HEK293 (cell line): ENCODE data around the gene MYCBPAP.

Source experiments
- CTCF ChIA-PET: fragments of 350-600 bp; formaldehyde crosslinking; extraction: SDS; loops from one replicate; lab custom pipeline; 2021; ENCODE audit warnings: antibody characterized with exemption; lab: Yijun Ruan, JAX
- POLR2A ChIA-PET: fragments of 300-600 bp; formaldehyde crosslinking; extraction: SDS; loops from one replicate; lab custom pipeline; 2020; ENCODE audit warnings: antibody characterized with exemption, inconsistent platforms; lab: Yijun Ruan, JAX
- H3K27ac ChIP-seq: fragments of 200-500 bp; sonication (Bioruptor generic); 2 replicates; pipeline ENCODE4 v1.5.1; 2014; ENCODE audit warnings: low read depth, low read length, control low read depth, inconsistent platforms; ENCODE audit errors: extremely low read depth
- H3K36me3 ChIP-seq, 2 experiments: fragments of 200-500 bp in 1 of 2; sonication (Bioruptor generic) in 1 of 2; 1 replicate in 1 of 2; 2 replicates in 1 of 2; pipeline ENCODE4 v1.5.1; 2014 to 2017; ENCODE audit warnings: inconsistent platforms in 2 of 2, low read length in 2 of 2; ENCODE audit not compliant: control insufficient read depth in 2 of 2, insufficient read depth in 1 of 2
- H3K4me1 ChIP-seq: fragments of 200-500 bp; sonication (Bioruptor generic); 2 replicates; pipeline ENCODE4 v1.5.1; 2014; ENCODE audit warnings: mild to moderate bottlenecking, low read length, inconsistent platforms; ENCODE audit not compliant: control insufficient read depth, insufficient read depth
- H3K4me3 ChIP-seq: 2 replicates; pipeline ENCODE4 v1.5.1; 2011; ENCODE audit warnings: low read depth, mild to moderate bottlenecking, control low read depth, low read length, moderate library complexity
- H3K9me3 ChIP-seq: fragments of 200-500 bp; sonication (Bioruptor generic); 2 replicates; pipeline ENCODE4 v1.5.1; 2014; ENCODE audit warnings: low read depth, low read length, inconsistent platforms; ENCODE audit not compliant: control insufficient read depth, insufficient read depth
- EGR2 ChIP-seq: fragments of 450-650 bp; formaldehyde crosslinking; IDR thresholded peaks from 2 replicates; pipeline ENCODE4 v1.5.1; 2016; ENCODE audit warnings: low read depth, missing biosample characterization, missing genetic modification characterization
- GLIS1 ChIP-seq: fragments of 450-650 bp; formaldehyde crosslinking; IDR thresholded peaks from 2 replicates; pipeline ENCODE4 v1.5.1; 2016; ENCODE audit warnings: missing biosample characterization, missing genetic modification characterization
- KLF1 ChIP-seq: fragments of 450-650 bp; formaldehyde crosslinking; IDR thresholded peaks from 2 replicates; pipeline ENCODE4 v1.5.1; 2016; ENCODE audit warnings: missing biosample characterization, missing genetic modification characterization
- ZBTB1 ChIP-seq: fragments of 450-650 bp; formaldehyde crosslinking; IDR thresholded peaks from 2 replicates; pipeline ENCODE4 v1.5.1; 2016; ENCODE audit warnings: missing biosample characterization, missing genetic modification characterization
- ZFHX2 ChIP-seq: fragments of 450-650 bp; formaldehyde crosslinking; conservative IDR thresholded peaks from 2 replicates; pipeline ENCODE4 v1.5.1; 2016; ENCODE audit warnings: missing biosample characterization, missing genetic modification characterization
- ZIC2 ChIP-seq: fragments of 450-650 bp; formaldehyde crosslinking; IDR thresholded peaks from 2 replicates; pipeline ENCODE4 v1.5.1; 2016; ENCODE audit warnings: missing biosample characterization, missing genetic modification characterization
- ZNF214 ChIP-seq: fragments of 450-650 bp; formaldehyde crosslinking; IDR thresholded peaks from 2 replicates; pipeline ENCODE4 v1.5.1; 2017; ENCODE audit warnings: missing biosample characterization, mild to moderate bottlenecking, missing genetic modification characterization, borderline replicate concordance
- ZNF701 ChIP-seq: fragments of 450-650 bp; formaldehyde crosslinking; IDR thresholded peaks from 2 replicates; pipeline ENCODE4 v1.5.1; 2016; ENCODE audit warnings: missing biosample characterization, missing genetic modification characterization
- TF ChIP-seq, protein P1 (sequence below): fragments of 450-650 bp; formaldehyde crosslinking; IDR thresholded peaks from 2 replicates; pipeline ENCODE4 v1.5.1; 2016; ENCODE audit warnings: missing biosample characterization, missing genetic modification characterization, borderline replicate concordance
- TF ChIP-seq, protein P2 (sequence below): fragments of 450-650 bp; formaldehyde crosslinking; IDR thresholded peaks from 2 replicates; pipeline ENCODE4 v1.5.0; 2017; ENCODE audit warnings: missing biosample characterization, missing genetic modification characterization, borderline replicate concordance
- TF ChIP-seq, protein P3 (sequence below): fragments of 450-650 bp; formaldehyde crosslinking; conservative IDR thresholded peaks from 2 replicates; pipeline ENCODE4 v1.5.1; 2016; ENCODE audit warnings: low read depth, missing biosample characterization, missing genetic modification characterization

MYCBPAP gene

DNA sequence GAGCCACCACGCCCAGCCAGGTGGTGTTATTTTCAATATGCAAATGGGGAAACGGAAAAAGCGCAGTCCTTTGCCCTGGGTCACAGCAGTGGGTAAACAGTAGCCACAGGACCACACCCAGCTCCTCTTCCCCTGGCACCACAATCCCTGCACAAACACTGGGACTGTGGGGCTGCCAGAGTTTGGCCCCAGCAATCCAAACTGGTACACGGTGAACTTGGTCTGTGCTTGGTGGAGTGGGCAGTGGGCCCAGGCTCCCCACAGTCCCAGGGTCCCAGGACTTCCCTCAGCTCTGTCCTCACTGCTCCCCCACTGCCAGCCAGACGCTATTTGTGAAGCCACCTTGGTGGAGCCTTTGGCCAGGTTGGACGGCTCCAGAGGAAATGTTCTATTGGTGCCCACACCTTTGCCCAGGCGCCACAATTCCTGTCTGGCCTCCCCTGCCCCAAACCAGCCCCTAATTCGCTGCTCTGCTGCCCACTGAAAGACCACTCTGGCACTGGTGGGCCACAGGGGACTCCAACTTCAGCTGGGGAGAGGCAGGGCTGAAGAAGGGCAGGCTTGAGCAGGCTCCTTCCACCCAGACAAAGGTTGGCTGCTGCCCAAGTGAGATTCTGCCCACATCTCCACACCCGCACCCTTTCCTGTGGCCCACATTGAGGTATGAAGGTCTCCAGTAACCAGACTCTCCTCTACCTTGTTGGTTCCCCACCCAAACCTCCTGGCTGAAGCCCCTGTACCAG, 41.7 kb upstream of the MYCBPAP start:
- Histone ChIP-seq H3K4me3 (no peak overlapping the region), H3K27ac (no peak overlapping the region)
- TF ChIP-seq KLF1 (tag by site-specific recombination) (peak; percentile 50; the same call in 1 of the 2 replicates), ZFHX2 (tag by site-specific recombination) (peak; percentile 33; the same call in 1 of the 2 replicates), ZNF701 (tag by site-specific recombination) (no peak), ZBTB1 (tag by site-specific recombination) (no peak), EGR2 (tag by site-specific recombination) (peak; percentile 57; the same call in 1 of the 2 replicates), ZNF214 (tag by site-specific recombination) (no peak)
- TF ChIP-seq, protein P1, sequence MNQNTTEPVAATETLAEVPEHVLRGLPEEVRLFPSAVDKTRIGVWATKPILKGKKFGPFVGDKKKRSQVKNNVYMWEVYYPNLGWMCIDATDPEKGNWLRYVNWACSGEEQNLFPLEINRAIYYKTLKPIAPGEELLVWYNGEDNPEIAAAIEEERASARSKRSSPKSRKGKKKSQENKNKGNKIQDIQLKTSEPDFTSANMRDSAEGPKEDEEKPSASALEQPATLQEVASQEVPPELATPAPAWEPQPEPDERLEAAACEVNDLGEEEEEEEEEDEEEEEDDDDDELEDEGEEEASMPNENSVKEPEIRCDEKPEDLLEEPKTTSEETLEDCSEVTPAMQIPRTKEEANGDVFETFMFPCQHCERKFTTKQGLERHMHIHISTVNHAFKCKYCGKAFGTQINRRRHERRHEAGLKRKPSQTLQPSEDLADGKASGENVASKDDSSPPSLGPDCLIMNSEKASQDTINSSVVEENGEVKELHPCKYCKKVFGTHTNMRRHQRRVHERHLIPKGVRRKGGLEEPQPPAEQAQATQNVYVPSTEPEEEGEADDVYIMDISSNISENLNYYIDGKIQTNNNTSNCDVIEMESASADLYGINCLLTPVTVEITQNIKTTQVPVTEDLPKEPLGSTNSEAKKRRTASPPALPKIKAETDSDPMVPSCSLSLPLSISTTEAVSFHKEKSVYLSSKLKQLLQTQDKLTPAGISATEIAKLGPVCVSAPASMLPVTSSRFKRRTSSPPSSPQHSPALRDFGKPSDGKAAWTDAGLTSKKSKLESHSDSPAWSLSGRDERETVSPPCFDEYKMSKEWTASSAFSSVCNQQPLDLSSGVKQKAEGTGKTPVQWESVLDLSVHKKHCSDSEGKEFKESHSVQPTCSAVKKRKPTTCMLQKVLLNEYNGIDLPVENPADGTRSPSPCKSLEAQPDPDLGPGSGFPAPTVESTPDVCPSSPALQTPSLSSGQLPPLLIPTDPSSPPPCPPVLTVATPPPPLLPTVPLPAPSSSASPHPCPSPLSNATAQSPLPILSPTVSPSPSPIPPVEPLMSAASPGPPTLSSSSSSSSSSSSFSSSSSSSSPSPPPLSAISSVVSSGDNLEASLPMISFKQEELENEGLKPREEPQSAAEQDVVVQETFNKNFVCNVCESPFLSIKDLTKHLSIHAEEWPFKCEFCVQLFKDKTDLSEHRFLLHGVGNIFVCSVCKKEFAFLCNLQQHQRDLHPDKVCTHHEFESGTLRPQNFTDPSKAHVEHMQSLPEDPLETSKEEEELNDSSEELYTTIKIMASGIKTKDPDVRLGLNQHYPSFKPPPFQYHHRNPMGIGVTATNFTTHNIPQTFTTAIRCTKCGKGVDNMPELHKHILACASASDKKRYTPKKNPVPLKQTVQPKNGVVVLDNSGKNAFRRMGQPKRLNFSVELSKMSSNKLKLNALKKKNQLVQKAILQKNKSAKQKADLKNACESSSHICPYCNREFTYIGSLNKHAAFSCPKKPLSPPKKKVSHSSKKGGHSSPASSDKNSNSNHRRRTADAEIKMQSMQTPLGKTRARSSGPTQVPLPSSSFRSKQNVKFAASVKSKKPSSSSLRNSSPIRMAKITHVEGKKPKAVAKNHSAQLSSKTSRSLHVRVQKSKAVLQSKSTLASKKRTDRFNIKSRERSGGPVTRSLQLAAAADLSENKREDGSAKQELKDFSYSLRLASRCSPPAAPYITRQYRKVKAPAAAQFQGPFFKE (tag by site-specific recombination), result no peak
- TF ChIP-seq, protein P2, sequence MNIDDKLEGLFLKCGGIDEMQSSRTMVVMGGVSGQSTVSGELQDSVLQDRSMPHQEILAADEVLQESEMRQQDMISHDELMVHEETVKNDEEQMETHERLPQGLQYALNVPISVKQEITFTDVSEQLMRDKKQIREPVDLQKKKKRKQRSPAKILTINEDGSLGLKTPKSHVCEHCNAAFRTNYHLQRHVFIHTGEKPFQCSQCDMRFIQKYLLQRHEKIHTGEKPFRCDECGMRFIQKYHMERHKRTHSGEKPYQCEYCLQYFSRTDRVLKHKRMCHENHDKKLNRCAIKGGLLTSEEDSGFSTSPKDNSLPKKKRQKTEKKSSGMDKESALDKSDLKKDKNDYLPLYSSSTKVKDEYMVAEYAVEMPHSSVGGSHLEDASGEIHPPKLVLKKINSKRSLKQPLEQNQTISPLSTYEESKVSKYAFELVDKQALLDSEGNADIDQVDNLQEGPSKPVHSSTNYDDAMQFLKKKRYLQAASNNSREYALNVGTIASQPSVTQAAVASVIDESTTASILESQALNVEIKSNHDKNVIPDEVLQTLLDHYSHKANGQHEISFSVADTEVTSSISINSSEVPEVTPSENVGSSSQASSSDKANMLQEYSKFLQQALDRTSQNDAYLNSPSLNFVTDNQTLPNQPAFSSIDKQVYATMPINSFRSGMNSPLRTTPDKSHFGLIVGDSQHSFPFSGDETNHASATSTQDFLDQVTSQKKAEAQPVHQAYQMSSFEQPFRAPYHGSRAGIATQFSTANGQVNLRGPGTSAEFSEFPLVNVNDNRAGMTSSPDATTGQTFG (tag by site-specific recombination), result no peak
- TF ChIP-seq, all 188 proteins: peak for 3
- H3K4me1 ChIP-seq, result no peaks in the 10 kb centered on the region
- ChIA-PET POLR2A (interaction anchor here (0.9 kb wide), 1 partner anchor 85 kb away, joined by 3 read pairs; no protein-coding TSS in a partner anchor), CTCF (interaction anchor here (1.5 kb wide), 1 partner anchor 13 kb away, joined by 6 read pairs; the partner anchor contains the start of gene RSAD1)
- peaks cover 0 to 34% of the 10 kb centered on the region in 2 experiments; a peak in 1 of 3 replicates for H3K36me3 ChIP-seq
- no peaks in the 10 kb centered on the region for H3K9me3 ChIP-seq

DNA sequence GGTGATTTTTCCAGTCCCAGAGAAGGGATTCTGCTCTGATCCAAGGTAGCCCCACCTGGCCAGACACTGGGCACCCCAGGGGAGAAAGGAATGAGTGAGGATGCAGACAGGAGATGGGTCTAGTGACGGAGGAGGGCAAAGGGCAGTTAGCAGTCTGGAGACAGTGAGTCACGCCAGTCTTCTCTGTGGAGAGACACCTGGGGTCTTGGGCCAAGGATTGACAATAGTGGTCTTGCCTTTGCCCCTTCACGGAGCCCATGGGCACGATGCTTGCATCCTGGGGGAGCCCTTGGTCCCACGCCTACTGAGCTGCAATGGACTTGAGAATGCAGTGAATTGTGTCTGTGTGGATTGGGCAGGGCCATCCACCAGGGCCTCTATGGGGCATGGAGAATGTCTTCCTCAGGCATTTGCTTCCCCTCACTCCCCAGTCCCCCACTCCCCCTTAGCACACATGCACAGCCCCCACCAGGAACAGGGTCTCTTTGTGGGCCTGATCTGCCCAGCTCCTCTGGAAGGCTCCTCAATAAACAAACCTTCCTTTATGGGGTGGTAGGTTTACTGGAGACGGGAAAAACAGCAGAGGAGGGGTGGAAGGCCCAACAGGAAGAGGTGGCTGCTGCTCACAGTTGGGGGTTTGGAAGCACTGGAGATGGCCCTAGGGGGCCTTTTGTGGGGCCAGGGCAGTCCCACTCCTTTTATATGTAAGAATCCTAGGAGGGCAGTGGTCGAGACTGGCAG, 41.0 kb upstream of the MYCBPAP start:
- CTCF ChIA-PET, result interaction anchor here (0.7 to 1.7 kb wide), 3 partner anchors 10 to 105 kb away, joined by 4 to 9 read pairs (median 6); partner anchors contain the start of gene RSAD1
- peak; percentile 73; the same call in 1 of the 2 replicates for TF ChIP-seq GLIS1 (tag by site-specific recombination)
- TF ChIP-seq, protein P3, sequence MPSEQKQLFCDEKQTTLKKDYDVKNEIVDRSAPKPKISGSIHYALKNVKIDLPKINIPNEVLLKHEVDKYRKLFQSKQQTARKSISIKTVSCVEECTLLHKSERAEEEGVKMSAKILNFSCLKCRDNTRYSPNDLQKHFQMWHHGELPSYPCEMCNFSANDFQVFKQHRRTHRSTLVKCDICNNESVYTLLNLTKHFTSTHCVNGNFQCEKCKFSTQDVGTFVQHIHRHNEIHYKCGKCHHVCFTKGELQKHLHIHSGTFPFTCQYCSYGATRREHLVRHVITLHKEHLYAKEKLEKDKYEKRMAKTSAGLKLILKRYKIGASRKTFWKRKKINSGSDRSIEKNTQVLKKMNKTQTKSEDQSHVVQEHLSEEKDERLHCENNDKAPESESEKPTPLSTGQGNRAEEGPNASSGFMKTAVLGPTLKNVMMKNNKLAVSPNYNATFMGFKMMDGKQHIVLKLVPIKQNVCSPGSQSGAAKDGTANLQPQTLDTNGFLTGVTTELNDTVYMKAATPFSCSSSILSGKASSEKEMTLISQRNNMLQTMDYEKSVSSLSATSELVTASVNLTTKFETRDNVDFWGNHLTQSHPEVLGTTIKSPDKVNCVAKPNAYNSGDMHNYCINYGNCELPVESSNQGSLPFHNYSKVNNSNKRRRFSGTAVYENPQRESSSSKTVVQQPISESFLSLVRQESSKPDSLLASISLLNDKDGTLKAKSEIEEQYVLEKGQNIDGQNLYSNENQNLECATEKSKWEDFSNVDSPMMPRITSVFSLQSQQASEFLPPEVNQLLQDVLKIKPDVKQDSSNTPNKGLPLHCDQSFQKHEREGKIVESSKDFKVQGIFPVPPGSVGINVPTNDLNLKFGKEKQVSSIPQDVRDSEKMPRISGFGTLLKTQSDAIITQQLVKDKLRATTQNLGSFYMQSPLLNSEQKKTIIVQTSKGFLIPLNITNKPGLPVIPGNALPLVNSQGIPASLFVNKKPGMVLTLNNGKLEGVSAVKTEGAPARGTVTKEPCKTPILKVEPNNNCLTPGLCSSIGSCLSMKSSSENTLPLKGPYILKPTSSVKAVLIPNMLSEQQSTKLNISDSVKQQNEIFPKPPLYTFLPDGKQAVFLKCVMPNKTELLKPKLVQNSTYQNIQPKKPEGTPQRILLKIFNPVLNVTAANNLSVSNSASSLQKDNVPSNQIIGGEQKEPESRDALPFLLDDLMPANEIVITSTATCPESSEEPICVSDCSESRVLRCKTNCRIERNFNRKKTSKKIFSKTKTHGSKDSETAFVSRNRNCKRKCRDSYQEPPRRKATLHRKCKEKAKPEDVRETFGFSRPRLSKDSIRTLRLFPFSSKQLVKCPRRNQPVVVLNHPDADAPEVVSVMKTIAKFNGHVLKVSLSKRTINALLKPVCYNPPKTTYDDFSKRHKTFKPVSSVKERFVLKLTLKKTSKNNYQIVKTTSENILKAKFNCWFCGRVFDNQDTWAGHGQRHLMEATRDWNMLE, result no peak
- peak; percentile 45; the same call in 1 of the 2 replicates for TF ChIP-seq ZIC2 (tag by site-specific recombination)
- Histone ChIP-seq H3K27ac (no peak overlapping the region), H3K9me3 (no peaks in the 10 kb centered on the region), H3K4me1 (no peaks in the 10 kb centered on the region), H3K36me3 (peaks cover 0 to 31% of the 10 kb centered on the region in 2 experiments; a peak in 1 of 3 replicates), H3K4me3 (no peak overlapping the region)
- POLR2A ChIA-PET, result no interaction called here
